GM21526 (cell line): ENCODE data around the gene NUFIP1.
A peak's percentile ranks its signal among the peaks of the same experiment; 100 is the strongest.
"Not testable (repeated sequence)": the region's sequence is repeated elsewhere in the genome, so short reads cannot be mapped to it uniquely, and the experiment has no call there.

Experiments
- ATAC-seq: cut with Tn5 transposase; IDR thresholded peaks from one replicate; pipeline ENCODE4 v1.9.1; 2021; ENCODE audit warnings: moderate library complexity; ENCODE audit not compliant: unreplicated experiment, low FRiP score

The NUFIP1 gene

DNA sequence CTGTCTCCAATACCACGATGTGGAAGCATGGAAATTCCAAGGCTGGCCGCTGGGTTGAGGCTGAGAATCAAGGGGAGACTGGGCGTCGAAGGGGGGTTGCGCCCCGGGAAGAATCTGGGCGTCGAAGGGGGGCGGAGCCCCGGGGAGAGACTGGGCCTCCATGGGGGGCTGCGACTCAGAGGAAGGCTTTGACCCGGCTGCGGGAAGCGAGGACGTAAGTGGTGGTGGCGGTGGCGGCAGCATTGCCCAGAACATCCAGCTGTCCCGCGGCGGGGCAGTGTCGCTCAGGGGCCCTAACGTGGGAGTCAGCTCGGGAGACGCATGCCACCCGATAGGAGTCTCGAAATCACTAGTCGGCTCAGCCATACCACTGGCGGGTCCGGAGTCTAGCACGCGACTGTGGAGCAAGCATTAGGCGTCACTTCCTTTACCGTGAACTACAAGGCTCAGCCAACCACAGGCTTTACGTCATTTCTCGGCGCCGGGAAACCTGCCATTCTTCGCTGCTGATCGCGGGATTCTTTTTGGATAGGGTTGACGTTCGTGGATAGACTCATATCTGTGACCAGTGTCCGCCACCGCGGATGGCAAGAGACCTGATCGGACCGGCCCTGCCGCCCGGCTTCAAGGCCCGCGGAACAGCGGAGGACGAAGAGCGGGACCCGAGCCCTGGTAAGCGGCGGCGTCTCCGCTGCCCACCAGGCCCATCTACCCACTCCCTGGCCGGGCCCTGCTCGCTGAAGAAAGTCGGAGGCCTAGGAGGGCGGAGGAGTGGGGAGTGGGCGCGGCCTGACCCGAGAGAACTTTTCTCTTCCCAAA lies at the start of gene NUFIP1, which contains the start of gene GPALPP1:
Gene NUFIP1, minus strand, starts transcription at position 401 of the 819 bp plus-strand sequence. Its CDS starts 35 bp downstream, at position 366.
Gene GPALPP1, plus strand, starts transcription at position 468 of the 819 bp plus-strand sequence. Its CDS starts 117 bp downstream, at position 585.
- peak; percentile 95 for ATAC-seq

DNA sequence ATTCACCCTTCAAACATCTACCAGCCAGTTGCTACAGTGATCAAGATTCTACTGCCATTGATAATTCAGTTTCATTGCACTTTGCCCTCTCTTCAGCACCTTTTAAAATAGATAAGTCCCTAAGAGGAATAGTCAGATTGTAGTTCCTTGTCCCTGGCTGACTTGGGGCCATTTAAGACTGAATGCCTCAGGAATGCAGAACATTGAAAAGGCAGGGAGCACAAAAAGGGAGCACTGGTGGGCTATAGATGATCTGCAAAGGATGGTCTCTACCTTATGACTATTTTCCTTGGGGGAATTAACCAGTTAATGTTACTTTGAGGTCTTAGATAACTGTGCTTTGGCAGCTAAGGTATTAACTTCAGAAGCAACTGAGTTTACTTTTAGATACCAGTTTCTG lies 46.9 kb upstream of the NUFIP1 start:
- no peak for ATAC-seq

DNA sequence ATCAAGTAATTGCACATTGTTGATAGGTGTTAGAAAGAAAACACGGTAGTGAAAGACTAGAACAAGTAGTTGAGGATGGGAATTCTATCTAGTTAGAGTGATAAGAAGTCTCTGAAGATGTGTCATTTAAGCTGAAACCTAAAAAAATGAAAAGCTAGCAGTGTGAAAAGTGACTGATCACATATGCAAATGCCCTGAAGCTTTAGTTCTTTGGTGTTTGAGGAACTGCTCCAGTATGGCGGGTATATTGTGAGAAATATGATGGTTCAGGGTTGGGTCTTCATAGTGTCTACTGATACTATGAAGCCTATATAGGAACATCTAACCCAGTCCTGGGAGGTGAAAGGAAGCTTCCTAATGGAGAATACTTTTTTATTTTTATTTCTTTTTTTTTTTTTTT lies 45.1 kb upstream of the NUFIP1 start:
- no peak for ATAC-seq

DNA sequence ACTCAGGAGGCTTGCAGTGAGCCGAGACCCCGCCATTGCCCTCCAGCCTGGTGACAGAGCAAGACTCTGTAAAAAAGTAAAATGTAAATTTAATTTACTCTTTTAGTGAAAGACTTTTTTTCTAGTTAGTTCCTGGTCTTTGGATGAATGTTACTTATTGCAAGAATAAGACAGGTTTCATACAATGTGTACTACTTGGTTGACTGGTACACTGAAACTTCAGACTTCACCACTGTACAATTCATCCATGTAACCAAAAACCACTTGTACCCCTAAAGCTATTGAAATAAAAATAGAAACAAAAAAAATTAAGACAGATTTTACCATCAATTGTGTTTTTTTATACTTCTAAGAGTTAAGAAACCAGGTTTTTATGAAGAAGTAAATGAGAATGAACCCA lies 35.6 kb upstream of the NUFIP1 start:
- no peak for ATAC-seq

DNA sequence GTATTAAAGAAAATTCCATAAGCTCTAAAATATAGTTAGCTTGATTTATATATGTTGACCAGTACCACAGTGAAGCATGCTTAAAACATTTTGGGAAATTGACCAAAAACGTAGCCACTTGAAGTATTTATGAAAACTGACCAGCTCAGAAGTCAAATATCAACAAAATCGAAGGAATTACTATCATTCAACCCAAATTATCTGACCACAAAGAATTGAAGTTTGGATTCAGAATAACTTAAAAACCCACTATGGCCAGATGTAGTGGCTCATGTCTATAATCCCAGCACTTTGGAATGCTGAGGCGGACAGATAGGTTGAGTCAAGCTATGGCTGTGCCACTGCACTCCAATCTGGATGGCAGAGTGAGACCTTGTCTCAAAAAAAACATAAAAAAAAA lies 32.0 kb upstream of the NUFIP1 start:
- no peak for ATAC-seq

DNA sequence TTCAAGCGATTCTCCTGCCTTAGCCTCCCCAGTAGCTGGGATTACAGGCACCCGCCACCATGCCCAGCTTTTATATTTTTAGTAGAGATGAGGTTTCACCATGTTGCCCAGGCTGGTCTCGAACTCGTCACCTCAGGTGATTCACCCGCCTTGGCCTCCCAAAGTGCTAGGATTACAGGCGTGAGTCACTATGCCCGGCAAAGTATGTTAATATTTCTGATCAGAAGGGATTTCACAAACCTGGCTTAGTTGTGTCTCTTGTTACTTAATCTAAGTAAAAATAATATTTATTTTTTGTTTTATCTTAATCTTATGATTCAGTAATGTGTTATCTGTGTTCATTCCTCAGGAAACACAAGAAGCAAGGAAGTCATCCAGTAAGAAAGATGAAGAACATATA lies 30.7 kb upstream of the NUFIP1 start:
- not testable (repeated sequence) for ATAC-seq

DNA sequence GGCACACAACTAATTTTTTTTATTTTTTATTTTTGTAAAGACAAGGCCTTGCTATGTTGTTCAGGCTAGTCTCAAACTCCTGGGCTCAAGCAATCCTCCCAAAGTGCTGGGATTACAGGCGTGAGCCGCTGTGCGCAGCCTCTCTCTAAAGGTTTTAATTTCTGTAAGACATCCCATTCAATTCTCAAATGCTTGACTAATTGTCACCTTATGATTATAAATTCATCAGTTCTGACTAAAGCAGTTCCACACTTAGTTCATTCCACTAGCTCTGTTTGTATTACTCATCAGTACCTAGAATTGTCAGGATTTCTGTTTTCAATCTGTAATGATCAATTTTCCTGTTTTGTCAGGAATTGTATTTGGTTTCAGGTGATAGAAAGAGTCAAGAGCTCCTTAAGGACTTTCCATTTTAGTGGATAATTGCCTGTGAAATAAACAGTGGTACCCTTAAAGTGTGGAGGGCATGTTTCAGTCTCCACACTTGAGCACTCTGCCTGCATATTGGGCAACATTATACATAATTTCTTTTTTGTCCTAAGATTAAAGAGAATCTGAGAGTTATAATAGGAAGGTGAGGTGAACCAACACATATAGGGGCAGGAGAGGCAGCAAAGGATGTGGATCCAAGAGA lies 27.6 kb upstream of the NUFIP1 start:
- ATAC-seq, result no peak

DNA sequence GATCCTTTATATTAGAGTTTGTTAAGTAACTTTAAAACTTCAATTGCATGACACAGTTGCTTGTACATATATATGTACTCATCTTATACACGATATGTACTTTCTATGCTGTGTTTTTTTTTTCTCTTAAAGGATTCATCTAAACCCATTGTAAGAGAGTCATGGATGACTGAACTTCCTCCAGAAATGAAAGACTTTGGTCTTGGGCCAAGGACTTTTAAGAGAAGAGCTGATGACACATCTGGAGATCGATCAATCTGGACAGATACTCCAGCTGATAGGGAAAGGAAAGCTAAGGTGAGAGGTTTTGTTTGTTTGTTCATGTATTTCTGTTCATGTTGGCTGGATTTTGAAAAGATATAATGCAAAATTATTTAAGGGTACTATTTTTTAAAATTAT lies 26.0 kb upstream of the NUFIP1 start:
- ATAC-seq, result no peak

DNA sequence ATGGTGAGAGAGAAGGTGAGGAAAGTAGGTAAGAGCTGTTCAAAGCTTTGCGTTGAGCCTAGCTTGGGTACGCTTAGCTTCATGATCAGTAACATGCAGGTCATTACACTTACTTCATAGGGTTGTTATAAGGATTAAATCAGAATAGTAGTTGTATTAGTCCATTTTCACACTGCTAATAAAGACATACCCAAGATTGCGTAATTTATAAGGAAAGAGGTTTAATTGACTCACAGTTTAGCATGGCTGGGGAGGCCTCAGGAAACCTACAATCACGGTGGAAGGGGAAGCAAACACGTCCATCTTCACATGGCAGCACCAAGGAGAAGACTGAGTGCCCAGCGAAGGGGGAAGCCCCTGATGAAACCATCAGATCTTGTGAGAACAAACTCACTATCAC lies 21.9 kb upstream of the NUFIP1 start:
- ATAC-seq, result no peak

DNA sequence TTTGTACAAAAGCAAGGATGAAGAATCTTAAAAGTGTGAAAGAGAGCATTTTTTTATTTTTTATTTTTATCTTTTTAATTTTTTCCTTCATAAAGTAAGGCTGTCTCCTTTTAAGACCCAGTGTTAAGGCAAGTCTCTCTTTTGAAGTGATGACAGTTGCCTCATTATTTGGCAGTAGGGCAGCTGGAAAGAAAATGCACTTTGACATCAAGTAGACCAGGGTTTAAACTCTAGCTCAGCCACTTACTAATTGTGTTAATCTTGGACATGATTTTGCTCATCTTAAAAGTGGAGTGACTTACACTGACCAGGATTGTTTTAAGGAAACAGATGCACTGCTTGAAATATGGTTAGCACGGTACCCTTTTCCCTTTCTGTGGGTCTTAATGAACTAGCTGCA lies 18.6 kb upstream of the NUFIP1 start:
- no peak for ATAC-seq

DNA sequence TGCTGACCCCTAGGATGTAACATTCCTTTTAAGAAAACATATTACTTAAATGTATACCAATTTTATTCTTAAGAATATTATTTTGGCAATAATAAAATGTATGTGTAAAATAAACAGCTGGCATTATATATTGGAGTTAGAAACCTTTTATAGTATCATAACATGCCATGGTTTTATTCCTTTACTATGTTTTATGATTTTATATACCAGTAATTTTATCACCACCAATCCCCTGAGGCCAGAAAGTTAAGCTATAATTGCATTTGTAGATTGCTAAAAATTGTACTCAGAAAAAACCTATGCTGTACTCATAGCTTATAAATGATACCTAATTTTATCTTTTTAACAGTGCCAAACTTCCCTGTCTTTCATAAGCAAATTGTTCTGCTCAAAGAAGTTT lies 18.0 kb upstream of the NUFIP1 start:
- no peak for ATAC-seq

DNA sequence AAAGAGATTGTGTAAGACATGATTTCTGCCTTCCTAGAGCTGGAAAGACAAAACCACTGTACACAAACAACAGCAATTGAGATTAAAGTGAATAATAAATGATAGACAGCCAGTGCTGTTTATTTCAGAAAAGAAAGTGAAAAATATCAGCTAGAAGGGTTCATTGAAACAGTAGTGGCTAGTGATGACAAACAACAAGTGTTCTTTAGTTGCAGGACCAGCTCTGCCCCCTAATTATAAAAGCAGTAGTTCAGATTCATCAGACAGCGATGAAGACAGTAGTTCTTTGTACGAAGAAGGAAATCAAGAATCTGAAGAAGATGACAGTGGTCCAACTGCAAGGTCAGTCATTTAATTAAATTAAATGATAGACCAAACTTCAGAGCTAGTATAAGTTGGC lies 14.8 kb upstream of the NUFIP1 start:
- ATAC-seq, result no peak

DNA sequence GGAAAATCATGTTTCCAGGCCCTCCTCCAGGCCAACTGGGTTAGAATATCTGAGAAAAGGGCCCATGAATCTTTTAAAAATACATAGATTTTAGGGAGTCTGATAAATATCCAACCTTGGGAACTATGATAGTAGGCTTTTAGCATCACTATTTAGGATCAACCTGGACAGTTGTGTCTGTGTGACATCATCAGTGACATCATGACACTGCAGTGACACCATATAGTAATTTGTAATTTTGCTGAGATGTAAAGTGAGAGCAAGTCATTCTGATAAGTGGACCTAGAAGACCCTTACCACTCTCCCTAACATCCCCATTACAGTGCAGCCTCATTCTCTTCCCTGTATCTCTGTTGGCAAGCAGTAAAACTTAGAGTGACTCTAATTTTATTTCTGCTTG lies 14.1 kb upstream of the NUFIP1 start:
- ATAC-seq, result no peak

DNA sequence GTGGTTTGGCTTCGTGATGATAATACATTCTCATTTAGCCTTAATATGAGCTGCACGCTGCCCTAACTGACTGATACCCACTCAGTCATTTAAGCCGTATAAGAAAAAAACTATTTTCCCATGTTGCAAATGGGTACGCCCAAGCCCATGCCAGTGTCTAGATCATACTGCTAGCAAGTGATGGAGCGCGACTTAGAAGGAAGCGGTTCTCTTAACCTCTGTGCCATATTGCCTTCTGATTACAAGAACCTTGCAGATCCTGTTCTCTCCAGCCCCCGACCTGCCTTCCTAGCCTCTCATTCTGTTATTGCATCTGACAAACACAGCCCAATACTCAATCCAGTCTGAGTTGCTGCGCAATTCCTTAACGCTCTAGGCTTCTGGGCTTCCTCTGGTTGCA lies 670 bp upstream of the NUFIP1 start:
- peak; percentile 14 for ATAC-seq

DNA sequence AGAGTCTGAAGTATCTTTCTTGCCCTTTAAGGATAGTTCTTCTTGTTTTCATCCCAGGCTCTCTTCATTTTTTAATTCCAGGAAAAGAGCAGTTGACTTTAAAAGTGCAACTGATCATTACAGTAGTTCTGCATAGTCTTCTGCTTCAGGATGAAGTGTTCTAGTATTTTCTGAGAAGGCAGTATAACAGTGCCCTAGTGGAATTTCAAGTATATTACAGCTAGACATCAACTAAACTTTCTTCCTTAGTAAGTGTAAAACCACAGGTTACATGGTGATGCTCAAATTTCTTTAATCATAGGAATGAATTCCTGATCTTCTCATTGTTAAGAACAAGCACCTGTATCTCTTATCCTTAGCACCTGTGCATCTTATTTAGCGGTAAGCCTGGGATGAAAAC lies 10.9 kb downstream of the NUFIP1 start:
- no peak for ATAC-seq

DNA sequence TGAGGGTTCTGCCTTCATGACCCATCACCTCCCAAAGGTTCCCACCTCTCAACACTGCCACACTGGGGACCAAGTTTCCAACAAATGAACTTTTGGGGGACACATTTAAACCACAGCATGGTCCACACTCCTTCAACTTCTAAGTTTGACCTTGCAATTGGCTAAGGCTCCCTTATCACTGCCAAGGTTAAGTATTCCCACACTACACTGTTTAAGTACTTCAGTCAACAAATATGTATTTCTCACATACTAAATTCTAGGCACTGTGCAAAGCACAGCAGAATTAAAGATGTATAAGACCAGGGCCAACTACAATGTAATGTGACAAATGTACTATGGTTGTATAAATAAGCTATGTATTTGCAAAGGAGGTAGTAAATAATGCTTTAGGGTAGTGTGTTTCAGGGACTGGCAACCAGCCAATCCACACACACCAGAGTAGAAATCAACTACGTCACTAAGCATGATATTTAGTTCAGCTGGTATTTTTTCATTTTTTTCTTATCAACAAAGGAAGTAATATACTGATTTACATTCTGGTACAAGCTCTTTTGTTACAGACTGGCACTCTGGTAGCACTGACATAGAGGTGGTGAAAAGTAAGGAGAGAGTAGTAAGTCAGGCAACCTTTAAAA lies 12.2 kb downstream of the NUFIP1 start:
- no peak for ATAC-seq

DNA sequence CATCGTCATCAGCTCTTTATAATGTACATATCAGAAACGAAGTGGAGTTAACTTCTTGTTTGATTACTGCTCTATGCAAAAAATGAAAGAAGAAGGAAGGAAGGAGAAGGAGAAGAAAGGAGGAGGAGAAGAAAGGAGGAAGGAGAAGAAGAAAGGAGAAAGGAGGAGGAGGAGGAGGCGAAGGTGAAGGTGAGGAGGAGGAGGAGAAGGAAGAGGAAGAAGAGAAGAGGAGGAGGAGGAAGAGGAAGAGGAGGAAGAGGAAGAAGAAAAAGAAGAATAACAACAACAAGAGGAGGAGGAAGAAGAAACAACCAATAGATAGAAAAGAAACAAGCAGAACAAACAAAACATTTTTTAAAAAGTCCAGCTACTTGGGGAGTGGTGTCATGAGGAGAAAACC lies 13.1 kb downstream of the NUFIP1 start:
- no peak for ATAC-seq

DNA sequence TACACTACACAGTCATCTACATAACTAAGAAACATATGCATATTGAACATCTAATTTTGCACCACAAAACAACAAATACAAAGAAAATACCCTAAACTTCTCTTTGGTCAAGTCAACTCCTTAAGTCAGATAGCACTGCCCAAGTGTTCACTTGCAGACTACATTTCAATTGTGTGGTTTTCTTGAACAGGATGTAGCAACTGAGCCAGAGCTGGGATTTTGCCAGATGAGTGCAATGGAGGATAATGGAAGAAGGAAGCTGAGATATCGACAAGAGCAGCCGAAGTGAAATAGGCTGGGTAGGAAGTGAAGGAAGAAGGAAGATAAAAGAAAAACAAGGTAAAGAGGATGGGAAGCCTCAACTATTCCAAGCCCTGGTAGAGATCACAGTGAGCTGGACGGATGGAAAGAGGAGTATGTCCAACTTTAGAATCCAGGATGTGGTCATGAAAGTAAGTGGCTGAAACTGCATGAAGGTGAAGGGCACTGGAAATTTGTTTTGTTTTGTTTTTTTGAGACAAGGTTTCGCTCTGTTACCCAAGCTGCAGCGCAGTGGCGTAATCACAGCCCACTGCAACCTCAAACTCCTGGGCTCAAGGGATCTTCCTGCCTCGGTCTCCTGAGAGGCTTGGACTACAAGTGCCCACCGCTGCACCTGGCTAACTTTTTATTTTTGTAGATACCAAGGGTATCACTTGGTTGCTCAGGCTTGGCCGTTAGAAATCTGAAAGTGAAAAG lies 15.0 kb downstream of the NUFIP1 start:
- ATAC-seq, result no peak

DNA sequence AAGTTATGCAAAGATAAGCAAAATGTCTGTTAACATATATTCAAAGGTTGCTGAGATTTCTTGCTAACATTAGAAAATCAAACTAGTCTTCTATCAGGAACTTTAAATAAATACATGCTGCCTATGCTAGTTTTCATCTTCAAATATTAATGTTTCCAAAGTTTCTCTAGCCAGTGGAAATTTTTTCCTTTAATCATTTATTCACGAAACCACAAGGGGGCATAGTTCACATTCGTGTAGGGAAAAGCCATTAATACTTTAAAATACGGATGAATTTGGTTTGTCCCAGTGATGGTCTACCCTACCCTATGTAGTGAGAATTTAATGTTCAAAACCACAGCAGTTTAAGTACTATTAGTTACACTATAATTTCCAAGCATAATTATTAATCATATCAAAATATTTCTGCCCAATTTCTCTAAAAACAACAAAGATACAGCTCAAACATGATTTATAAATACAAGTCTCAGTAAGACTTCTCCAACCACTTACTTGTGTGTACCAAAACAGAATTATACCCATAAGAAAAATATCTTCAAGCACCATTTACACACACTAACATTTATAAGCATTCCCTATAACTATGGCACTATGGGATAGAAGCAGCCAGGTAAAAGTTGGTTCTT lies 16.2 kb downstream of the NUFIP1 start:
- no peak for ATAC-seq
